HPDE6-E6E7 (cell line): ENCODE data around the gene MANEAL.
"Not testable (repeated sequence)": the region's sequence is repeated elsewhere in the genome, so short reads cannot be mapped to it uniquely, and the experiment has no call there.

Experiments used
- DNase-seq: peaks from one replicate; pipeline ENCODE4 v3.0.0; 2011; ENCODE audit warnings: missing footprints; ENCODE audit errors: extremely low spot score

MANEAL gene

GRCh38 chr1:37793773-37794371 is at the start of gene MANEAL:
MANEAL (plus strand) TSS chr1:37793847; CDS start chr1:37794183, 336 bp downstream.
- DNase-seq: peak; percentile 48

- DNase-seq: no peak
Measured at GRCh38 chr1:37746806-37747205, 46.8 kb upstream of the MANEAL start.

- no peak for DNase-seq
Measured at GRCh38 chr1:37748565-37748964, 45.1 kb upstream of the MANEAL start.

GRCh38 chr1:37752213-37752582 is 41.4 kb upstream of the MANEAL start:
- no peak for DNase-seq

- DNase-seq: no peak
Measured at GRCh38 chr1:37752583-37753471, 40.8 kb upstream of the MANEAL start.

GRCh38 chr1:37753473-37754321 is 40.0 kb upstream of the MANEAL start:
- no peak for DNase-seq

- DNase-seq: no peak
Measured at GRCh38 chr1:37755290-37755689, 38.4 kb upstream of the MANEAL start.

- DNase-seq: no peak
Measured at GRCh38 chr1:37755951-37756560, 37.6 kb upstream of the MANEAL start.

GRCh38 chr1:37759451-37759850 is 34.2 kb upstream of the MANEAL start:
- no peak for DNase-seq

GRCh38 chr1:37761416-37762095 is 32.1 kb upstream of the MANEAL start:
- no peak for DNase-seq

GRCh38 chr1:37762516-37762915 is 31.1 kb upstream of the MANEAL start:
- DNase-seq: no peak

GRCh38 chr1:37763791-37764413 is 29.7 kb upstream of the MANEAL start:
- no peak for DNase-seq

- no peak for DNase-seq
Measured at GRCh38 chr1:37764414-37764825, 29.2 kb upstream of the MANEAL start.

- DNase-seq: no peak
Measured at GRCh38 chr1:37764888-37765441, 28.7 kb upstream of the MANEAL start, which contains the start of gene EPHA10. EPHA10 (minus strand) TSS chr1:37765120; CDS start chr1:37765066, 54 bp downstream.

GRCh38 chr1:37765916-37766664 is 27.6 kb upstream of the MANEAL start:
- DNase-seq: no peak

GRCh38 chr1:37767488-37767887 is 26.2 kb upstream of the MANEAL start:
- DNase-seq: no peak

GRCh38 chr1:37771440-37771839 is 22.2 kb upstream of the MANEAL start:
- DNase-seq: not testable (repeated sequence)

- DNase-seq: no peak
Measured at GRCh38 chr1:37776946-37777516, 16.6 kb upstream of the MANEAL start.

GRCh38 chr1:37778654-37779053 is 15.0 kb upstream of the MANEAL start:
- no peak for DNase-seq
